ENCODE measurements around the gene RUNX2.

DNA sequence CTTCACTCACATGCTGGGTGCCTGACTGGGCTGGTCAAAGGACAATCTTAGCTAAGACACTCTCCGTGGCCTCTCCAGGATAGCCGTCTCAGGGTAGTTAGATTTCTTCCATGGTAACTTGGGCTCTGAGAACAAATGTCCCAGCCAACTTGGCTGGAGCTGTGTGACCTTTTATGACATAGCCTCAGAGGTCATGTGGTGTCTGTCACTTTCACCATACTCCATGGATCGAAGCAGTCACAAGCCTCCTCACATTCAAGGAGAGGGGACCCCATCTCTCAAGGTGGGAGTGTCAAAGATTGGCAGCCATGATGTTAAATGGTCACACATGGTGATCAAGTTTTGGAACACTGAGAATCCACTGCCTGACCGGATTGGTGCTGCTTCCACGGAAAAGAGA, 240.5 kb downstream of the RUNX2 start:
- TF ChIP-seq, protein P1, sequence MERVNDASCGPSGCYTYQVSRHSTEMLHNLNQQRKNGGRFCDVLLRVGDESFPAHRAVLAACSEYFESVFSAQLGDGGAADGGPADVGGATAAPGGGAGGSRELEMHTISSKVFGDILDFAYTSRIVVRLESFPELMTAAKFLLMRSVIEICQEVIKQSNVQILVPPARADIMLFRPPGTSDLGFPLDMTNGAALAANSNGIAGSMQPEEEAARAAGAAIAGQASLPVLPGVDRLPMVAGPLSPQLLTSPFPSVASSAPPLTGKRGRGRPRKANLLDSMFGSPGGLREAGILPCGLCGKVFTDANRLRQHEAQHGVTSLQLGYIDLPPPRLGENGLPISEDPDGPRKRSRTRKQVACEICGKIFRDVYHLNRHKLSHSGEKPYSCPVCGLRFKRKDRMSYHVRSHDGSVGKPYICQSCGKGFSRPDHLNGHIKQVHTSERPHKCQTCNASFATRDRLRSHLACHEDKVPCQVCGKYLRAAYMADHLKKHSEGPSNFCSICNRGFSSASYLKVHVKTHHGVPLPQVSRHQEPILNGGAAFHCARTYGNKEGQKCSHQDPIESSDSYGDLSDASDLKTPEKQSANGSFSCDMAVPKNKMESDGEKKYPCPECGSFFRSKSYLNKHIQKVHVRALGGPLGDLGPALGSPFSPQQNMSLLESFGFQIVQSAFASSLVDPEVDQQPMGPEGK (CRISPR knock-in tag; IDR thresholded peaks at IDR 0.05; ENCODE audit: borderline replicate concordance), result no peak
- TF ChIP-seq ESRRG (CRISPR knock-in tag; IDR thresholded peaks at IDR 0.05) (no peak), OSR1 (CRISPR knock-in tag; IDR thresholded peaks at IDR 0.05) (no peak)
